ENCODE data around the gene PAM.
"Not testable (repeated sequence)": the region's sequence is repeated elsewhere in the genome, so short reads cannot be mapped to it uniquely, and the experiment has no call there.

PAM gene

GRCh38 chr5:102903074-102903871 lies 148.2 kb downstream of the PAM start:
- DNase-seq (ENCODE audit: low spot score): no peak

GRCh38 chr5:102905056-102905455 lies 150.0 kb downstream of the PAM start:
- no peak for DNase-seq (ENCODE audit: low spot score)

- DNase-seq (ENCODE audit: low spot score): not testable (repeated sequence)
These were observed 152.0 kb downstream of the PAM start for GRCh38 chr5:102907099-102907498.

GRCh38 chr5:102910240-102911226 lies 155.4 kb downstream of the PAM start:
- DNase-seq (ENCODE audit: low spot score): no peak

GRCh38 chr5:102911973-102912372 lies 156.9 kb downstream of the PAM start:
- DNase-seq (ENCODE audit: low spot score): no peak

- no peak for DNase-seq (ENCODE audit: low spot score)
These were observed 161.0 kb downstream of the PAM start for GRCh38 chr5:102916109-102916508.

GRCh38 chr5:102918986-102919610 lies 164.0 kb downstream of the PAM start:
- DNase-seq (ENCODE audit: low spot score): no peak

- no peak for DNase-seq (ENCODE audit: low spot score)
These were observed 165.7 kb downstream of the PAM start for GRCh38 chr5:102920762-102921161.

GRCh38 chr5:102921341-102922044 lies 166.4 kb downstream of the PAM start:
- DNase-seq (ENCODE audit: low spot score): no peak

- DNase-seq (ENCODE audit: low spot score): no peak
These were observed 167.1 kb downstream of the PAM start for GRCh38 chr5:102922111-102922720.

- no peak for DNase-seq (ENCODE audit: low spot score)
These were observed 167.8 kb downstream of the PAM start for GRCh38 chr5:102922799-102923477.

GRCh38 chr5:102924963-102925362 lies 169.9 kb downstream of the PAM start:
- DNase-seq (ENCODE audit: low spot score): no peak

- DNase-seq (ENCODE audit: low spot score): no peak
These were observed 171.9 kb downstream of the PAM start for GRCh38 chr5:102927007-102927406.

- DNase-seq (ENCODE audit: low spot score): no peak
These were observed 175.1 kb downstream of the PAM start for GRCh38 chr5:102930244-102930643.

- DNase-seq (ENCODE audit: low spot score): no peak
These were observed 176.1 kb downstream of the PAM start for GRCh38 chr5:102931085-102931725.

- DNase-seq (ENCODE audit: low spot score): no peak
These were observed 177.7 kb downstream of the PAM start for GRCh38 chr5:102932781-102933180.

- no peak for DNase-seq (ENCODE audit: low spot score)
These were observed 178.2 kb downstream of the PAM start for GRCh38 chr5:102933316-102933715.

- no peak for DNase-seq (ENCODE audit: low spot score)
These were observed 178.8 kb downstream of the PAM start for GRCh38 chr5:102933721-102934459.

GRCh38 chr5:102937894-102938293 lies 182.8 kb downstream of the PAM start:
- DNase-seq (ENCODE audit: low spot score): no peak

- DNase-seq (ENCODE audit: low spot score): no peak
These were observed 186.0 kb downstream of the PAM start for GRCh38 chr5:102941111-102941510.

Measured in hematopoietic multipotent progenitor cell treated with erythropoietin and hydrocortisone succinate and interleukin-3 and kit ligand, for 17 days (in vitro differentiated cells).